Natural killer cell (primary cell): ENCODE results near the gene CTNS. TPM values are rescaled to one million over a fixed set of nuclear protein-coding genes. Genes with fewer than 3 reads are reported as not detected.

Experiments
- ATAC-seq, 3 donors: fragments of 150-1000 bp in 2 of 3; fragments of 200-7000 bp in 1 of 3; cut with Tn5 transposase; 1 replicate in 1 of 3; 2 replicates in 2 of 3; pipeline ENCODE4 v1.10.0; 2021; ENCODE audit warnings: mild to moderate bottlenecking in 2 of 3, moderate library complexity in 2 of 3
- DNase-seq, 2 donors: peaks; one replicate each; pipeline versions ENCODE4 v3.0.0 to v3.0.0-alpha.2; 2013 to 2021; ENCODE audit warnings: mixed read lengths in 1 of 2
- H3K27ac ChIP-seq: one replicate; pipeline ENCODE4 v1.5.1; 2013; ENCODE audit warnings: mild to moderate bottlenecking, low read length
- H3K27me3 ChIP-seq: one replicate; pipeline ENCODE4 v1.6.1; 2013; ENCODE audit warnings: low read length; ENCODE audit not compliant: control insufficient read depth, insufficient read depth
- H3K36me3 ChIP-seq: one replicate; pipeline ENCODE4 v1.6.1; 2013; ENCODE audit warnings: low read length; ENCODE audit not compliant: control insufficient read depth, insufficient read depth
- H3K4me1 ChIP-seq: one replicate; pipeline ENCODE4 v1.6.1; 2013; ENCODE audit warnings: low read length; ENCODE audit not compliant: control insufficient read depth, insufficient read depth
- H3K4me3 ChIP-seq: one replicate; pipeline ENCODE4 v1.5.1; 2013; ENCODE audit warnings: low read length
- H3K9me3 ChIP-seq: one replicate; pipeline ENCODE4 v1.6.1; 2013; ENCODE audit warnings: low read length; ENCODE audit not compliant: control insufficient read depth, insufficient read depth
- H3K27ac Mint-ChIP-seq, 2 donors: one replicate each; pipeline ENCODE4 v1.8.0; 2022; ENCODE audit warnings: mild to moderate bottlenecking in 2 of 2, mixed read lengths in 2 of 2, moderate library complexity in 1 of 2
- H3K27me3 Mint-ChIP-seq, 2 donors: one replicate each; pipeline ENCODE4 v1.8.0; 2022; ENCODE audit warnings: low read depth in 2 of 2, mixed read lengths in 2 of 2
- H3K36me3 Mint-ChIP-seq: one replicate; pipeline ENCODE4 v1.8.0; 2022; ENCODE audit warnings: mixed read lengths
- H3K4me1 Mint-ChIP-seq, 2 donors: one replicate each; pipeline ENCODE4 v1.8.0; 2022; ENCODE audit warnings: mixed read lengths in 2 of 2
- H3K4me3 Mint-ChIP-seq: one replicate; pipeline ENCODE4 v1.8.0; 2022; ENCODE audit warnings: mild to moderate bottlenecking, moderate library complexity, mixed read lengths
- H3K9me3 Mint-ChIP-seq, 2 donors: one replicate each; pipeline ENCODE4 v1.8.0; 2022; ENCODE audit warnings: mixed read lengths in 2 of 2
- CTCF ChIP-seq: fragments of 200-600 bp; IDR thresholded peaks from one replicate; pipeline ENCODE4 v1.8.0; 2022; ENCODE audit warnings: antibody characterized with exemption
- WGBS: methylation state at CpG from one replicate; pipeline ENCODE4 v1.1.7; 2013; ENCODE audit warnings: missing lambda C conversion rate; ENCODE audit not compliant: insufficient coverage; 5-methylcytosine and 5-hydroxymethylcytosine counted together
- intact Hi-C: fragments of 100-400 bp; cut with micrococcal nuclease; formaldehyde crosslinking; loops from one replicate; pipeline ENCODE4 v1.14.2; 2022
- total RNA-seq, 4 donors: library from RNA; stranded (reverse); fragments of 120-200 nt in 1 of 4; gene quantifications; one replicate each; pipeline versions ENCODE4 v1.2.3 to v1.2.4, GENCODE V29; 2013 to 2022

Gene CTNS
- total RNA-seq, 3 donors from 2014 or later (not counting 1 experiment from before 2014, with no cell fraction given): 7.6 to 24.2 (median 9.6) TPM

- no peaks in the 10 kb centered on the region for H3K4me1 Mint-ChIP-seq
- H3K9me3 ChIP-seq: no peaks in the 10 kb centered on the region
- no peaks in the 10 kb centered on the region for H3K27me3 ChIP-seq
- TF ChIP-seq CTCF: no peak
- WGBS: 97% methylated on average over 4 of the region's 6 CpGs
- no peaks in the 10 kb centered on the region for H3K9me3 Mint-ChIP-seq
- intact Hi-C loops: no loop called here
- no peak overlapping the region for H3K27ac Mint-ChIP-seq
- H3K4me1 ChIP-seq: no peaks in the 10 kb centered on the region
- H3K27ac ChIP-seq: no peak overlapping the region
- no peaks in the 10 kb centered on the region for H3K27me3 Mint-ChIP-seq
- H3K36me3 Mint-ChIP-seq: peaks cover 4% of the 10 kb centered on the region
- no peak for DNase-seq
- H3K4me3 ChIP-seq: no peak overlapping the region
- H3K4me3 Mint-ChIP-seq: no peak overlapping the region
- peaks cover 27% of the 10 kb centered on the region for H3K36me3 ChIP-seq
- ATAC-seq: no peak
These were observed 23.4 kb upstream of the CTNS start for GRCh38 chr17:3613124-3613523.

GRCh38 chr17:3615160-3615870, 21.2 kb upstream of the CTNS start:
- H3K9me3 Mint-ChIP-seq: no peaks in the 10 kb centered on the region
- Histone ChIP-seq H3K4me1 (no peaks in the 10 kb centered on the region), H3K27ac (no peak overlapping the region), H3K9me3 (no peaks in the 10 kb centered on the region), H3K4me3 (no peak overlapping the region), H3K27me3 (no peaks in the 10 kb centered on the region), H3K36me3 (peaks cover 23% of the 10 kb centered on the region)
- H3K4me3 Mint-ChIP-seq: no peak overlapping the region
- intact Hi-C loops: no loop called here
- H3K4me1 Mint-ChIP-seq: no peaks in the 10 kb centered on the region
- no peak for TF ChIP-seq CTCF
- ATAC-seq (no peak), DNase-seq (no peak)
- 95% methylated on average over 18 of the region's 18 CpGs for WGBS
- H3K27ac Mint-ChIP-seq: no peak overlapping the region
- H3K36me3 Mint-ChIP-seq: peaks cover 6% of the 10 kb centered on the region
- H3K27me3 Mint-ChIP-seq: no peaks in the 10 kb centered on the region

- no peak for ATAC-seq
These were observed 15.3 kb upstream of the CTNS start for GRCh38 chr17:3621146-3621720.

More at GRCh38 chr17:3621146-3621720, 15.3 kb upstream of the CTNS start:
- H3K27ac Mint-ChIP-seq: no peak overlapping the region
- no peaks in the 10 kb centered on the region for H3K4me1 ChIP-seq
- no peaks in the 10 kb centered on the region for H3K27me3 Mint-ChIP-seq
- peaks cover 6% of the 10 kb centered on the region for H3K36me3 Mint-ChIP-seq
- H3K36me3 ChIP-seq: peaks cover 34% of the 10 kb centered on the region
- H3K27ac ChIP-seq: no peak overlapping the region
- H3K4me3 ChIP-seq: no peak overlapping the region
- no peaks in the 10 kb centered on the region for H3K4me1 Mint-ChIP-seq
- H3K9me3 ChIP-seq: no peaks in the 10 kb centered on the region
- no peak overlapping the region for H3K4me3 Mint-ChIP-seq
- H3K27me3 ChIP-seq: no peaks in the 10 kb centered on the region
- TF ChIP-seq CTCF: no peak
- no peaks in the 10 kb centered on the region for H3K9me3 Mint-ChIP-seq
- no peak for DNase-seq
- intact Hi-C loops: no loop called here
- WGBS: 91% methylated on average over 8 of the region's 8 CpGs
